ACC112 (cell line): ENCODE results near the gene ATP13A3.

ENCODE experiments used
- H2AFZ ChIP-seq: fragments of 200-600 bp; sonication (generic); one replicate; pipeline ENCODE4 v1.6.0; 2017; ENCODE audit warnings: antibody characterized with exemption, low read length; ENCODE audit not compliant: unreplicated experiment
- H3K27ac ChIP-seq: fragments of 200-600 bp; sonication (generic); 2 replicates; pipeline ENCODE4 v1.5.1; 2014; ENCODE audit warnings: low read depth, mild to moderate bottlenecking, antibody characterized with exemption, low read length, moderate library complexity
- H3K27me3 ChIP-seq: fragments of 200-600 bp; sonication (generic); 2 replicates; pipeline ENCODE4 v1.6.1; 2014; ENCODE audit warnings: mild to moderate bottlenecking, antibody characterized with exemption, low read length, moderate library complexity, mixed read lengths; ENCODE audit not compliant: insufficient read depth
- H3K36me3 ChIP-seq: fragments of 200-600 bp; sonication (generic); 2 replicates; pipeline ENCODE4 v1.6.1; 2016; ENCODE audit warnings: mild to moderate bottlenecking, antibody characterized with exemption, low read length, moderate library complexity, mixed read lengths; ENCODE audit not compliant: insufficient read depth
- H3K4me1 ChIP-seq: fragments of 200-600 bp; sonication (generic); one replicate; pipeline ENCODE4 v1.6.1; 2016; ENCODE audit warnings: low read length, mixed read lengths; ENCODE audit not compliant: insufficient read depth, unreplicated experiment, control insufficient read depth
- H3K4me3 ChIP-seq: fragments of 200-600 bp; sonication (generic); 2 replicates; pipeline ENCODE4 v1.5.1; 2014; ENCODE audit warnings: mild to moderate bottlenecking, low read depth, low read length
- H3K79me2 ChIP-seq: fragments of 200-600 bp; sonication (generic); one replicate; pipeline ENCODE4 v1.6.0; 2016; ENCODE audit warnings: low read length; ENCODE audit not compliant: control insufficient read depth, unreplicated experiment, insufficient read depth

Gene ATP13A3

DNA sequence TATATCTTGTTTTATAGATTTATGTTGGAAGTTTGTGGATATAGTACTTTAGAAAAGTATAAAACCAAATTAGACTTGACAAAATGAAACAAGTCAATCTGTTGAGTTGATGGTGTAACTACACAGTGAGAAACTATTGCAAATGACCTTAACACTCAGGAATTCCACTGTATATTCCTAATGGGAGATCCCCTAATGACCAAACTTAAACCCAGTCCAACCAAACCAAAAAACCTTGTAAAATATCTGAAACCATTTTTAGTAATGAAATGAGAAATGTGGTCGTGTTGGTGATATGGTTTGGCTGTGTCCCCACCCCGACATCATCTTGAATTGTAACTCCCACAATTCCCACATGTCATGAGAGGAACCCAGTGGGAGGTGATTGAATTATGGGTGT is 31.9 kb upstream of the ATP13A3 start:
- Histone ChIP-seq H3K36me3 (no peaks in the 10 kb centered on the region), H3K4me3 (no peak overlapping the region), H2AFZ (no peak overlapping the region), H3K79me2 (no peaks in the 10 kb centered on the region), H3K27me3 (no peaks in the 10 kb centered on the region), H3K4me1 (peaks cover 35% of the 10 kb centered on the region), H3K27ac (peak overlapping the region; percentile 31; the same call in 1 of the 2 replicates)

DNA sequence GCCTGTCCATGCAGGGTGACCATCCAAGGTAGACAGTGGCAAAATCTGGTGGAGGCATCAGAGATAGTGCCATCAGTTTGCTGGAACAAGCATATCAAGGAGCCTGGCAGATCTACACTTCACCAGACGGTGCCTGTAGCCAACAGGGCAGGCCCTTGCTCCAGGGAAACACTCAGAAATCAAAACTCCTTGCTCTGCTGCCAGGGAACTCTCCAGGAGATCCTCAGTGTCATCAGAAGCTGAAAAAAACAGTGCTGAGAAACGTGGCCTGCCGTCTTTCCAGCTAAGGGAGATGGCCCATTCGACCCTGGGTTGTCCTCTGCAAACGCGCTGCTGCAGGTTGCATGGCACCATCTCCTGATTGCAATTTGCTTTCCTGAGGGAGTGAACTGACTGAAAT is 30.5 kb upstream of the ATP13A3 start:
- Histone ChIP-seq H3K27me3 (no peaks in the 10 kb centered on the region), H3K36me3 (no peaks in the 10 kb centered on the region), H2AFZ (no peak overlapping the region), H3K79me2 (no peaks in the 10 kb centered on the region), H3K4me3 (no peak overlapping the region), H3K27ac (no peak overlapping the region), H3K4me1 (peaks cover 23% of the 10 kb centered on the region)

DNA sequence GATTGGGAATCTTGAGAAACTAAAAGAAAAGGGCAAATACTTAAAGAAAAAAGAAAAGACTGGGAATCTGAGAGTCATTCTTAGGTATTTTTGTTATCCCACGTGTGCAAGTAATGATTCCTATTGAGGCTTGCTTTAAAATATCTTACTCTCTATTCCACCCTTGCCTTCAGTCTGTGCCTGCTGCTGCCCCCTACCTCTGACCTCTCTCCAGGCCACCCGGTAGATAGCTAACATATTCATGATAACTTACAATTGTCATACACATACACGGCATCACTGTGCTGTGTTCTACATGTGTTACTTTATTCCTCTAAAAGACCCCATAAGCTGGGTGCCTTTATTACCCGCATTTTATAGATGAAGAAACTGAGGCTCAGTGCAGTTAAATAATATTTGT is 27.8 kb upstream of the ATP13A3 start:
- H3K4me1 ChIP-seq, result peaks cover 7% of the 10 kb centered on the region
- H3K27me3 ChIP-seq, result no peaks in the 10 kb centered on the region
- H2AFZ ChIP-seq, result no peak overlapping the region
- no peak overlapping the region for H3K27ac ChIP-seq
- no peak overlapping the region for H3K4me3 ChIP-seq
- H3K79me2 ChIP-seq, result no peaks in the 10 kb centered on the region
- no peaks in the 10 kb centered on the region for H3K36me3 ChIP-seq

DNA sequence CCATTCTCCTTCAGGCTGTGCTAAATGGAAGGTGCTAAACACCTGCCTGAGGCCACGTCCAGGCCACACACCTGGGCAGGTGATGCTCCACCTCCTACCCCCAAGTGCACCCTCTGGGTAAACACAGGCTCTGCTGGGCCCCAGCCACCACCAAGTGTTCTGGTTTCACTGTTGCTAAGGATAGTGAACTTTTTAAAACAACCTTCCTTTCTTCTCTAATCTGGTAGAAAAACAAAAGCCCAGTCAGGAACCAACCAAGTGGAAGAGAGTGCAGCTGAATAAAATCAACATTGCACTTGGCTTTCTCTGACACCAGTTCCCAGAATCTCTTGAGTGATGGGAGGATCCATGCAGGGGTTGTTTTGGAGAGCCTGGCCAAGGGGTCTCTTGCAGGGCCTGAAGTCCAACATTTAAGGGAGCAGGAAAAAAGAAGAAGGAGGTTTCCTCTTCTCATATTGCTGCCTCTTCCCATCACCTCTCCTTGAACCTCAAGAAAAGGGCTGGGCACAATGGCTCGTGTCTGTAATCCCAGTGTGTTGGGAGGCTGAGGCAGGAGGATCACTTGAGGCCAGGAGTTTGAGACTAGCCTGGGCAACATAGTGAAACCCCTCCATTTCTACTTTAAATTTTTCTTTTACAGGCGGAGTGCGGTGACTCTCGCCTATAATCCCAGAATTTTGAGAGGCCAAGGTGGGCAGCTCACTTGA is 26.2 kb upstream of the ATP13A3 start:
- no peaks in the 10 kb centered on the region for H3K27me3 ChIP-seq
- H3K79me2 ChIP-seq, result no peaks in the 10 kb centered on the region
- no peaks in the 10 kb centered on the region for H3K4me1 ChIP-seq
- H3K36me3 ChIP-seq, result no peaks in the 10 kb centered on the region
- no peak overlapping the region for H3K4me3 ChIP-seq
- no peak overlapping the region for H2AFZ ChIP-seq
- no peak overlapping the region for H3K27ac ChIP-seq

DNA sequence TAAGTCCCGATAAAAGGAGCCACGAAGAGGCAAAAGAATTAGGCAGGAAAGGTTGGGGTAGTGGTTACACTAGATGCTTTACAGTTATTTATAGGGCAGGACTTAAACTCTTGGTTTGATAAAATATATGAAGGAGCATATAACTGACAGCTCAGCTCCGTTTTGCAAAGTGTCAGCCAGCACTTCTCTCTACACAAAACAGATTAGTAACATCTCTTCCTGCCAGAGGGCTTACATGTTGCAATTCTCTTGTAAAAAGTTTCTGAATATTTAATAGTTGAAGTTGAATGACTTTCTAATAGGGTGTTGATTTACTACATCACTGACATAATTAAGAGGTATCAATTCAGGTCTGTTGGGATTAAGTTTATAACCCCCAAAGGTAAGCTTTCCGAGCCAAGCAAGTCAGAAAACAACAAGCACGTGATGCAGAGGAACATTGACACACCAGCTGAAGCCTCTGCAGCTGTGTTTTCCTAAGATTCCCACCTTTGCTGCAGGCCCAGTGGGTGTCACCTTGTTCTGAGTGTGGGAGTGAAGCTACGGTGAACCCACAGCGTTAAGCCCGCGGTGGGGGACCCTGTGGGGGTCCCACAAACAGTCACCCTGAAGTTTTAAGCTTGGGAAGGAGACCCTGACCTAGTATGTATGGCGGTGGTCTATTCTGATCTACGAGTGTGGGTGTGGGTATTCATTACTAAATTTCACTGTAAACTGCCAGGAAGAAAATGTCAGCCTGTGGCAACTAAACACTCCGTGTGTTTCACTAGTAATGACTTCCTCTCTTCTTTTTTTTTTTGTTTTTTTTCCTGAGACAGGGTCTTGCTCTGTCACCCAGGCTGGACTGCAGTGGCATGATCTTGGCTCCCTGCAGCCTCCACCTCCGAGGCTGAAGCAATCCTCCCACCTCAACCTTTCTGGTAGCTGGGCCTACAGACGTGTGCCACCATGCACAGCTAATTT is 22.0 kb upstream of the ATP13A3 start:
- Histone ChIP-seq H2AFZ (no peak overlapping the region), H3K4me3 (no peak overlapping the region), H3K4me1 (peaks cover 9% of the 10 kb centered on the region), H3K36me3 (no peaks in the 10 kb centered on the region), H3K79me2 (no peaks in the 10 kb centered on the region), H3K27me3 (no peaks in the 10 kb centered on the region), H3K27ac (no peak overlapping the region)

DNA sequence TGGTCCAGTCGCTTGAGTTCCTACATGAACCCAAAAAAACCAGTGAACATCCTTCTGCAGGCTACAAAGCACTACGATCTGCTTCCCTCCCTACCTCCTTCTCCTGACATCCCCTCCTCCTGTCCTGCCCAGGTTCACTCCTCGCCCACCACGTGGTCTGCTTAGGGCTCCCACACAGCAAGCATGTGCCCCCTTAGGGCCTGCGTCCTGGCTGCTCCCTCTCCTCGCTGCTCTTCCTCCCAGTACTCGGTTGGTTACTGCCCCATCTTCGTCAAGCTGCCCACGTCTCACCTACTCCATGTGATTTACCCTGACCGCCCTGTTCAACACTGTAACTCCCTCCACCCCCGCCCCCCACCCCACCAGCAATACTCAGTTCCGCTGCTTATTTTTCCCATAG is 20.8 kb upstream of the ATP13A3 start:
- Histone ChIP-seq H3K27me3 (no peaks in the 10 kb centered on the region), H3K27ac (no peak overlapping the region), H3K36me3 (no peaks in the 10 kb centered on the region)

DNA sequence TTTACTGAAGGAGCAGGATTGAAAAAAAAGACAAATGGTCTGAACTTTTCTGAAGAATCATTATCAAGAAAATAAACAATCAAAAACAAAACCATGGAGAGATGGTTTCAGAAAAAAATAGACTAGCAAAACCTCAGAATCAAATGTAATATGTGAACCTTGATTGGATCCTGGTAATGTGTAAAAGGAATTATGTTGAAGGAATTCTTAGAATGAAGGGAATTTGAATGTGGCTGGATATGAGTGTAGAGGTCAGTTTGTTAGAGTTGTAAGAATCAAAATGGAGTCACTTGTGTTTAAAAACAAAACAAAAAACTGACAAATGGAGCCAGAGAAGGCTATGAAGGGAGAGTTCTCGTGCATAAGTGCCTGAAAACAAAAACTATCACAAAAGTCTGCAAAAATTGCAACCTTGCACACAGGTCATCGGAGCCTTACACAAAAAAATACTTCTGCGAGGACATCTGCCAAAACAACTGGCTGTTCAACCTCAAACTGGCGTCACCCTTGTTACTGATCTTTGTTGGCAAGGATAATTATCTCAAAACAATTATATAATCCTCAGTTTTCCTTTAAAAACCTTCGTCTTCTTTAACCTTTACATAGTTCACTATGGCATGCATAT is 19.1 kb upstream of the ATP13A3 start:
- H3K27me3 ChIP-seq, result no peaks in the 10 kb centered on the region
- H3K79me2 ChIP-seq, result no peaks in the 10 kb centered on the region
- peaks cover 24% of the 10 kb centered on the region for H3K4me1 ChIP-seq
- no peak overlapping the region for H2AFZ ChIP-seq
- H3K4me3 ChIP-seq, result no peak overlapping the region
- H3K27ac ChIP-seq, result no peak overlapping the region
- no peaks in the 10 kb centered on the region for H3K36me3 ChIP-seq

More for the DNA sequence above, 20.8 kb upstream of the ATP13A3 start:
- no peak overlapping the region for H3K4me3 ChIP-seq
- H3K4me1 ChIP-seq, result peaks cover 19% of the 10 kb centered on the region
- H3K79me2 ChIP-seq, result no peaks in the 10 kb centered on the region
- H2AFZ ChIP-seq, result no peak overlapping the region

DNA sequence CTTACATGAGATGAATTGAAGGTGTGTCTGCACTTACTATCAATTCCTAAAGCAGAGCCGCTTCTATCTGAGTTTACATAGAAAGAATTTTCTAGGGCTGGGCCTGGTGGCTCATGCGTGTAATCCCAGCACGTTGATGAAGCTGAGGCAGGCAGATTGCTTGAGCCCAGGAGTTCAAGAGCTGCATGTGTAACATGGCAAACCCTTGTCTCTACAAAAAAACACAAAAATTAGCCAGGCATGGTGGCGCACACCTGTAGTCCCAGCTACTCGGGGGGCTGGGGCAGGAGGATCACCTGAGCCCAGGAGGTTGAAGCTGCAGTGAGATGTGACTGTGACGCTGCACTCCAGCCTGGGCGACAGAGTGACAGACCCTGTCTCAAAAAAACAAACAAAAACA is 18.1 kb upstream of the ATP13A3 start:
- Histone ChIP-seq H3K4me3 (no peak overlapping the region), H2AFZ (no peak overlapping the region), H3K4me1 (peaks cover 24% of the 10 kb centered on the region), H3K27ac (no peak overlapping the region), H3K36me3 (no peaks in the 10 kb centered on the region), H3K79me2 (no peaks in the 10 kb centered on the region), H3K27me3 (no peaks in the 10 kb centered on the region)

DNA sequence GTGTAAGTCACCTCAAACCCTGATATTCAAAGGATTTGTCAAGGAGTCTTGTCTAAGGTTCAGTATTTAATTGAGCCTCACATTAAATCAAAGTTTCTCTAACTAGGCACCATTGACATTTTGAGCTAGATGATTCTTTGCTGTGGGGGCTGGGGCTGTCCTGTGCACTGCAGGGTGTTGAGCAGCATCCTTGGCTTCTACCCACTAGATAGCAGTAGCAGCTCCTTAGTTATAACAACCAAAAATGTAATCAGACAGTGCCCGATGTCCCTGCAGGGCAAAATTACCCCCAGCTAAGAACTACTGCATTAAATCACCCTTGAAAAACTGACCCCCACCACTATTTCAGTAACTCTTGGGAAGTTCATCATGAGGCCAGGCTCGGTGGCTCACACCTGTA is 17.3 kb upstream of the ATP13A3 start:
- no peak overlapping the region for H3K4me3 ChIP-seq
- H3K27ac ChIP-seq, result no peak overlapping the region
- H2AFZ ChIP-seq, result no peak overlapping the region
- no peaks in the 10 kb centered on the region for H3K27me3 ChIP-seq
- H3K79me2 ChIP-seq, result no peaks in the 10 kb centered on the region
- H3K4me1 ChIP-seq, result peaks cover 24% of the 10 kb centered on the region
- no peaks in the 10 kb centered on the region for H3K36me3 ChIP-seq

DNA sequence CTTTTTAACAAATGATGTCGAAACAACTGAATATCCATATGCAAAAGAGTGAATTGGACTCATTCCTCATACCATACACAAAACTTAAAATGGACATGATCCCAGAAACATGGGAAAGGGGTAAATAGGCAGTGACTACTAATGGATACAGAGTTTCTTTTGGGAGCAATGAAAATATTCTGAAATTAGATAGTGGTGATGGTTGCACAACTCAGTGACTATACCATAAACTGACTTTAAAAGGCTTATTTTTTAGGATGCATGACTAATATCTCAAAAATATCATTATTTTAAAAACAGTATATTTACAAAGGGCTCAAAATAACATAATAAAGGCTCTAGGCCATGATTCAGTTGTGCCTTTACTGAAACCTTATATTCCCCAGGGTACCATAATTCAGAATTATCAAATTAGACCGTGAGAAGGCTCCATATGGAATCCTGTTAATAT is 16.3 kb upstream of the ATP13A3 start:
- no peaks in the 10 kb centered on the region for H3K27me3 ChIP-seq
- peak overlapping the region; percentile 95 for H3K27ac ChIP-seq
- no peaks in the 10 kb centered on the region for H3K79me2 ChIP-seq

More for the DNA sequence above, 16.3 kb upstream of the ATP13A3 start:
- Histone ChIP-seq H2AFZ (no peak overlapping the region), H3K36me3 (no peaks in the 10 kb centered on the region), H3K4me3 (no peak overlapping the region), H3K4me1 (peaks cover 28% of the 10 kb centered on the region)
